BLaER1 treated with 17β-estradiol and CSF1 and Interleukin-3, amounts not matched to agents 10 nM and 100 nM (cell line): Measurements from ENCODE around the gene B3GNT7.

Experiments used
- H3K27ac ChIP-seq, 11 experiments: shearing (Covaris generic); formaldehyde crosslinking; 2 replicates each; pipeline ENCODE4 v1.8.1; 2022
- H3K27me3 ChIP-seq, 11 experiments: shearing (Covaris generic); formaldehyde crosslinking; 2 replicates each; pipeline ENCODE4 v1.8.1; 2022
- H3K36me3 ChIP-seq, 11 experiments: shearing (Covaris generic); formaldehyde crosslinking; 2 replicates each; pipeline ENCODE4 v1.8.1; 2022
- H3K4me1 ChIP-seq, 10 experiments: shearing (Covaris generic); formaldehyde crosslinking; 2 replicates each; pipeline ENCODE4 v1.8.1; 2022
- H3K4me2 ChIP-seq, 11 experiments: shearing (Covaris generic); formaldehyde crosslinking; 2 replicates each; pipeline ENCODE4 v1.8.1; 2022
- H3K4me3 ChIP-seq, 10 experiments: shearing (Covaris generic); formaldehyde crosslinking; 2 replicates each; pipeline ENCODE4 v1.8.1; 2022
- H3K9ac ChIP-seq, 11 experiments: shearing (Covaris generic); formaldehyde crosslinking; 2 replicates each; pipeline ENCODE4 v1.8.1; 2022
- H3K9me3 ChIP-seq, 11 experiments: shearing (Covaris generic); formaldehyde crosslinking; replicated peaks in 1 of 11; 2 replicates each; pipeline ENCODE4 v1.8.1; 2022
- H4K20me1 ChIP-seq, 11 experiments: shearing (Covaris generic); formaldehyde crosslinking; 2 replicates each; pipeline ENCODE4 v1.8.1; 2022
- Cebpa-rat ChIP-seq, 11 experiments: shearing (Covaris generic); IDR thresholded peaks; 2 replicates each; pipeline ENCODE4 v1.8.1; 2022

Gene B3GNT7

DNA sequence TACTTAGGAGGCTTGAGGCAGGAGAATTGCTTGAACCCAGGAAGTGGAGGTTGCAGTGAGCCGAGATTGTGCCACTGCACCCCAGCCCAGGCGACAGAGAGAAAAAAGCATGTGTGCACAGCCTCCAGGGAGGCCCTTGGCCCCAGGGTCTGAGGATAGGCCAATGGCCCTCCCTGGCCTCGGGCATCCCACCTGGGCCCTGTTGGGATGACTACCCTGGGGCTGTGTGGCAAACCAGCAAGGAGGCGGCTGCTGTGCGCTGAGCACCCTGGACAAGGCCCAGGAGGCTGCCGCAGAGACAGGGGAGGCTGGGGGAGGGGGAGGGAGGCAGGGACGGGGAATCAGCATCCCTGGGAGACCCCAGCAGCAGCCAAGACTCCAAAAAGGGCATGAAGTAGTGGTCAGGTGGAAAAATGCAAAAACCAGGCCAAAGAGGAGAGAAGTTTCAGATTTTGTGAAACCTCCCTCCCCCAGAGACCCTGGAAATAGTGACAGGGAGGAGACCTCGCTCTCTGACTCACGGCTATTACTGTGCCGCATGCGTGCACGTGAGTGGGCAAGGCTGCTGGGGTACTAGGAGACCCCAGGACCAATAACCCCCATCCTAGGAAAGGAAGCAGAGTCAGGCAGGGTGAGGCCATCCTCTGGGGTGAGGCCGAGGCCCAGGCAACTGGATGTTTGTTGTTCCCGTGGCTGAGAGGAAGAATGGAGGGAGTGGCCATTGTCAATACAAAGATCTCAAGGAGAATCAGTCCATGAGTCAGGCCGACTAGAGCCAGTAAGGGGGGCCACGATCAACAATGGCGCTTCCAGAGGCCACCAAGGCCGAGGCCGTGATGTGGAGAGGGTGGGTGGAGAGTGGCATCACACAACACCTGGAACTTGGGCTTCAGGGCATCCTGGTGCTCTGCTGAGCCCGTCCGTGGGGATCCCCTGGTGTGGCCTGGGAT lies 16.0 kb upstream of the B3GNT7 start:
- Histone ChIP-seq H3K36me3 (no peaks in the 10 kb centered on the region), H3K9me3 (peaks cover under 1 to 3% (median 2%) of the 10 kb centered on the region in 11 experiments; a peak in 17 of 22 replicates), H3K27ac (no peak overlapping the region), H4K20me1 (no peaks in the 10 kb centered on the region), H3K4me1 (peaks cover 21 to 29% (median 24%) of the 10 kb centered on the region in 10 experiments), H3K4me2 (no peak overlapping the region), H3K4me3 (no peak overlapping the region), H3K9ac (no peak overlapping the region), H3K27me3 (no peaks in the 10 kb centered on the region)
- TF ChIP-seq Cebpa-rat (IDR thresholded peaks at IDR 0.05): no peak

DNA sequence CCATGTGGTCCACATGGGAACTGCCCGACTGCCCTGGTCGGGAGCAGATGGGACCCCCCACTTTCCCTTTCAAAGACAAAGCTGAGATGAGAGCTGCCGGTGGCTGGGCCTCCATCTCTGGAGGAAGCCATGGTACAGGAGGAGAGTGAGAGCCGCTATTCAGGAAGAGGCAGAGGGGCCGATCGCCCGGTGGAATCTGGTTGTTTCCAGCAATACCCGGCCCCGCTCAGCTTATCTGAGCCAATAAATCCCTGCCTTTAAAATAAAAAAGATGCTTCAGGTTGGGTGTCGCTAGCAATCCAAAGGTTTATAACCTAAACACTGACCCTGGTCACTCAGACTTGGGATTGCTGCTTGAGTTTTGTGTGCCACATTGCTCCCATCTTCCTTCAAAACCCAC lies 15.2 kb upstream of the B3GNT7 start:
- Histone ChIP-seq H3K4me2 (no peak overlapping the region), H4K20me1 (no peaks in the 10 kb centered on the region), H3K36me3 (no peaks in the 10 kb centered on the region; a peak in 1 of 22 replicates), H3K9me3 (peaks cover 8 to 10% (median 10%) of the 10 kb centered on the region in 11 experiments), H3K4me1 (peaks cover 21 to 30% (median 24%) of the 10 kb centered on the region in 10 experiments), H3K4me3 (no peak overlapping the region), H3K9ac (no peak overlapping the region), H3K27ac (no peak overlapping the region), H3K27me3 (no peaks in the 10 kb centered on the region)
- no peak for TF ChIP-seq Cebpa-rat (IDR thresholded peaks at IDR 0.05)

DNA sequence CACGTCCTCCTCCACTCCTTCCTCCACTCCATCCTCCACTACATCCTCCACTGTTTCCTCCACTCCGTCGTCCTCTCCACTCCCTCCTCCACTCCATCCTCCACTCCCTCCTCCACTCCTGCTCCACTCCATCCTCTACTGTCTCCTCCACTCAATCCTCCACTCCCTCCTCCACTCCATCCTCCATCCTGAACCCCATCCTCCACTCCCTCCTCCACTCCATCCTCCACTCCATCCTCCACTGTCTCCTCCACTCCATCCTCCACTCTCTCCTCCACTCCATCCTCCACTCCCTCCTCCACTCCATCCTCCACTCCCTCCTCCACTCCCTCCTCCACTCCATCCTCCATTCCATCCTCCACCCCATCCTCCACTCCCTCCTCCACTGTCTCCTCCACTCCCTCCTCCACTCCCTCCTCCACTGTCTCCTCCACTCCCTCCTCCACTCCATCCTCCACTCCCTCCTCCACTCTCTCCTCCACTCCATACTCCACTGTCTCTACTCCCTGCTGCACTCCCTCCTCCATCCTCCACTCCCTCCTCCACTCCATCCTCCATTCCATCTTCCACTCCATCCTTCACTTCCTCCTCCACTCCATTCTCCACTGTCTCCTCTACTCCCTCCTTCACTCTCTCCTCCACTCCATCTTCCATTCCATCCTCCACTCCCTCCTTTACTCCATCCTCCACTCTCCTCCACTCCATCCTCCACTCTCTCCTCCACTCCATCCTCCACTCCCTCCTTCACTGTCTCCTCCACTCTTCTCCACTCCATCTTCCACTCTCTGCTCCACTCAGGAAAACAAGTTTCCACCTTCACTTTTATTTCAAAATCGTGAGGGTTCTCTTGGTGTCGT lies 14.3 kb upstream of the B3GNT7 start:
- Histone ChIP-seq H3K9ac (no peak overlapping the region), H3K4me1 (peaks cover 22 to 38% (median 29%) of the 10 kb centered on the region in 10 experiments), H3K27me3 (no peaks in the 10 kb centered on the region), H3K4me3 (no peak overlapping the region), H3K4me2 (no peak overlapping the region), H4K20me1 (no peaks in the 10 kb centered on the region), H3K27ac (no peak overlapping the region), H3K36me3 (peaks cover 0 to 2% (median 0%) of the 10 kb centered on the region in 11 experiments; a peak in 1 of 22 replicates), H3K9me3 (peaks cover 16 to 19% (median 18%) of the 10 kb centered on the region in 11 experiments)
- TF ChIP-seq Cebpa-rat (IDR thresholded peaks at IDR 0.05): no peak

- Histone ChIP-seq H3K4me3 (no peak overlapping the region), H3K4me1 (peaks cover 22 to 47% (median 36%) of the 10 kb centered on the region in 10 experiments), H3K27ac (no peak overlapping the region), H4K20me1 (no peaks in the 10 kb centered on the region), H3K9ac (no peak overlapping the region), H3K4me2 (no peak overlapping the region), H3K36me3 (peaks cover 0 to 2% (median 0%) of the 10 kb centered on the region in 11 experiments; a peak in 1 of 22 replicates), H3K9me3 (peaks cover 16 to 28% (median 27%) of the 10 kb centered on the region in 11 experiments), H3K27me3 (no peaks in the 10 kb centered on the region)
- TF ChIP-seq Cebpa-rat (IDR thresholded peaks at IDR 0.05): no peak
Observed at GRCh38 chr2:231382116-231382515, 13.4 kb upstream of the B3GNT7 start.

- H3K4me2 ChIP-seq: peak overlapping the region; percentile 9 to 80 (median 61)
Observed at GRCh38 chr2:231383416-231384108, 11.9 kb upstream of the B3GNT7 start.

DNA sequence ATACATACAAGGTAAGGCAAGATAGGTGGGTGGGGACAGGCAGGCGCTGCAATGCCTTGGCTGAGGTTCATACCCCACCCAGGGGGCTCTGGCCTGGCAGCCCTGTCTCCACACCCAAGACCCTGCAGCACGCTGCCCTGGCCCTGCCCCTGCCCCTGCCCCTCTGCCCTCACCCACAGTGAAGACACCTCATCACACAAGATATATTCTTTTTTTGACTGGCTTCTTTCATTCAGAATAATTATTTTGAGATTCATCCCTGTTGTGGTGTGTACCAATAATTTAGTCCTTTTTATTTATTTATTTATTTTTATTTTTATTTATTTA lies 11.4 kb upstream of the B3GNT7 start:
- Histone ChIP-seq H3K4me1 (peaks cover 22 to 57% (median 42%) of the 10 kb centered on the region in 10 experiments), H3K9me3 (peaks cover 16 to 30% (median 27%) of the 10 kb centered on the region in 11 experiments), H3K9ac (no peak overlapping the region), H3K4me3 (no peak overlapping the region), H3K27me3 (no peaks in the 10 kb centered on the region), H4K20me1 (no peaks in the 10 kb centered on the region), H3K27ac (0 out of 22 replicates have a peak overlapping the region, but pooled peaks of 1 of the 11 experiments have one; percentile 30), H3K36me3 (peaks cover 0 to 2% (median 0%) of the 10 kb centered on the region in 11 experiments; a peak in 1 of 22 replicates), H3K4me2 (peak overlapping the region; percentile 9 to 80 (median 61); a peak in 20 of 22 replicates)
- no peak for TF ChIP-seq Cebpa-rat (IDR thresholded peaks at IDR 0.05)

More at GRCh38 chr2:231383416-231384108, 11.9 kb upstream of the B3GNT7 start:
- H3K4me3 ChIP-seq: no peak overlapping the region
- no peak for TF ChIP-seq Cebpa-rat (IDR thresholded peaks at IDR 0.05)
- peaks cover 0 to 2% (median 0%) of the 10 kb centered on the region in 11 experiments; a peak in 1 of 22 replicates for H3K36me3 ChIP-seq
- no peaks in the 10 kb centered on the region for H3K27me3 ChIP-seq
- no peak overlapping the region for H3K9ac ChIP-seq
- H3K4me1 ChIP-seq: peaks cover 20 to 54% (median 39%) of the 10 kb centered on the region in 10 experiments
- H3K9me3 ChIP-seq: peaks cover 16 to 30% (median 27%) of the 10 kb centered on the region in 11 experiments
- no peaks in the 10 kb centered on the region for H4K20me1 ChIP-seq
- H3K27ac ChIP-seq: peak overlapping the region in 3 of 11 experiments; percentile 23 to 30 (median 26); a peak in 2 of 22 replicates

- no peak overlapping the region for H3K9ac ChIP-seq
- H3K27me3 ChIP-seq: no peaks in the 10 kb centered on the region
- no peak overlapping the region for H3K4me2 ChIP-seq
- peaks cover 26 to 66% (median 51%) of the 10 kb centered on the region in 10 experiments for H3K4me1 ChIP-seq
- no peak overlapping the region; a peak in 1 of 20 replicates for H3K4me3 ChIP-seq
- peaks cover 16 to 30% (median 27%) of the 10 kb centered on the region in 11 experiments for H3K9me3 ChIP-seq
- no peaks in the 10 kb centered on the region for H4K20me1 ChIP-seq
- TF ChIP-seq Cebpa-rat (IDR thresholded peaks at IDR 0.05): no peak
- peaks cover 0 to 2% (median 0%) of the 10 kb centered on the region in 11 experiments; a peak in 1 of 22 replicates for H3K36me3 ChIP-seq
- H3K27ac ChIP-seq: no peak overlapping the region
Observed at GRCh38 chr2:231384970-231385369, 10.5 kb upstream of the B3GNT7 start.

- no peak overlapping the region for H3K27ac ChIP-seq
- H3K4me2 ChIP-seq: peak overlapping the region in 3 of 11 experiments; percentile 59 to 65 (median 63); a peak in 4 of 22 replicates
- peaks cover 31 to 71% (median 56%) of the 10 kb centered on the region in 10 experiments for H3K4me1 ChIP-seq
- H4K20me1 ChIP-seq: no peaks in the 10 kb centered on the region
- H3K9ac ChIP-seq: no peak overlapping the region
- no peak overlapping the region for H3K4me3 ChIP-seq
- H3K36me3 ChIP-seq: peaks cover 0 to 2% (median 0%) of the 10 kb centered on the region in 11 experiments; a peak in 1 of 22 replicates
- peaks cover 16 to 30% (median 27%) of the 10 kb centered on the region in 11 experiments for H3K9me3 ChIP-seq
- no peaks in the 10 kb centered on the region for H3K27me3 ChIP-seq
- no peak for TF ChIP-seq Cebpa-rat (IDR thresholded peaks at IDR 0.05)
Observed at GRCh38 chr2:231385429-231385828, 10.1 kb upstream of the B3GNT7 start.
